HG03469 (cell line): ENCODE results near the gene TAF7L.
"Not testable (repeated sequence)": the region's sequence is repeated elsewhere in the genome, so short reads cannot be mapped to it uniquely, and the experiment has no call there.

ENCODE experiments used
- ATAC-seq: cut with Tn5 transposase; IDR thresholded peaks from one replicate; pipeline ENCODE4 v1.9.1; 2021; ENCODE audit warnings: mild to moderate bottlenecking, moderate library complexity, moderate number of reproducible peaks; ENCODE audit not compliant: unreplicated experiment

The TAF7L gene

GRCh38 chrX:101290957-101291603 is at the start of gene TAF7L:
Gene TAF7L (minus strand): TSS chrX:101291334. CDS start chrX:101287543, 3,791 bp downstream.
- ATAC-seq: no peak

GRCh38 chrX:101337776-101338271 is 46.7 kb upstream of the TAF7L start:
- no peak for ATAC-seq

- not testable (repeated sequence) for ATAC-seq
Observed at GRCh38 chrX:101334310-101334709, 43.2 kb upstream of the TAF7L start.

DNA sequence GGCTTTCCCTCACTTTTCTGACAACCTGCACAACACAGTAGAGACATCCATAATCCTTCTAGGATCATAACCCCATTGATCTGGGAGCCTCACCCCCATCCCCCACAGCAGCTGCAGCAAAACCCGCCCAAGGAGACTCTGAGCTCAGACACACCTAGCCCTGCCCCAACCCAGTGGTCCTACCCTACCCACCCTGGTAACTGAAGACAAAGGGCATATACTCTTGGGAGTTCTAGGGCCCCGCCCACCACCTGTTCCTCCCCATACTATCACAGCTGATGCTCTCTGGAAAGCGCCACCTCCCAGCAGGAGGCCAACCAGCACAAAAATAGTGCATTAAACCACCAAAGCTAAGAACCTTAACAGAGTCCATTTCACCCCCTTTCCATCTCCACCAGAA is 35.5 kb upstream of the TAF7L start:
- not testable (repeated sequence) for ATAC-seq

DNA sequence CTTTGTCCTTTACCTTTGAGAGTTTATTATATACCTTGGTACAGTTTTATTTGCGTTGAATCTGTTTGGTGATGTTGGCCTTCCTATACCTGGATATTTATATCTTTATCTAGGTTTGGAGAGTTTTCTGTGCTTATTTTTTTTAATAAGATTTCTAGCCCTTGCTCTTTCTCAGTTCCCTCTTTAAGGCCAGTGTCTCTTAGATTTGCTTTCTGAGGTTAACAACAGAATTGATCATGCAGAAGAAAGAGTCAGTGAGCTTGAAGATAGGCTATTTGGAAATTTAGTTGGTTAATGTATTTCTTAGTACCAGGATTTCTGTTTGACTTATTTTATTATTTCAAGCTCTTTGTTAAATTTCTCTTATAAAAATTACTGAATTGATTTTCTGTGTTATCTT is 12.7 kb upstream of the TAF7L start:
- ATAC-seq: no peak

DNA sequence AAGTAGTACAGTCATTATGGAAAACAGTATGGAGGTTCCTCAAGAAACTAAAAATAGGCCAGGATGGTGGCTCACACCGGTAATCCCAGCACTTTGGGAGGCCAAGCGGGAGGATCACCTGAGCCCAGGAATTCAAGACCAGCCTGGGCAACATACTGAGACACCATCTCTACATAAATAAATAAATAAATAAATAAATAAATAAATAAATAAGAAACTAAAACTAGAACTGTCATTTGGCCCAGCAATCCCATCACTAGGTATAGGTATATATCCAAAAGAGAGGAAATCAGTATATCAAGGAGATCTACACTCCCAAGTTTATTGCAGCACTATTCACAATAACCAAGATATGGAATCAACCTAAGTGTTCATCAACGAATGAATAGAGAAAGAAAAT is 4.5 kb upstream of the TAF7L start:
- not testable (repeated sequence) for ATAC-seq

DNA sequence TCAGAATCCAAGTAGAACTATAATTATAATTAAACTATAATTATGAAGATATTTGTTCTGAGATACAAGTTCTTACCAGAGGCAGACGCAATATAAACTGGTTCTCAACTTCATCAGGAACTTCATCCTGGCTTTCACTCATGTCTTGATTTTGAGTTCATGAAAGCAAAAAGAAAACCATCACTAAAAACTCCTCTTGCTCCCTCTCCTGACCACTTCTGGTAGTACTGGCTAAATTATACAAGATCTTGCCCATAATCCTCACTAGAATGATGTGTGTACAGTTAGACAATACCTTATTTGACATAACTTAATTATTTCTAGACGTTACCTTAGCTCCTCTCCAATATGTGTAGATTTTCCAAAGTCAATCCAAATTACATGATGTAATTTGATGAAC is 3.7 kb downstream of the TAF7L start:
- no peak for ATAC-seq

DNA sequence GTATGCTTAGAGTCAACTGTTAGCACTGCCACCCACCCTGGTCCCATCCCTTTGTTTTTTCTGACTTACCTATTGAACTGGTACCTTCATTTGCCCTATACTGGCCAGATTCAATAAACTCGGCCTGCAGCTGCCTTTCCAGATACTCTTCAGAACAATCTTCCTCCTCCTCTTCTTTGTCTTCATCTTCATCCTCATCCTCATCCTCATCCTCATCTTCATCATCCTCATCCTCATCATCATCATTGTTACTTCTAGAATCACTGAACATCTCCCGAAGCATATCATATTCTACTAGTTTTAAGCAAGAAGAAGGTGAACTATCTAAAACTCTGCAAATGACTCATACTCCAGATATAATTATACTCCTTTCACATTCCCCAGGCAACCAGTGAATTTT is 14.9 kb downstream of the TAF7L start:
- ATAC-seq: no peak

DNA sequence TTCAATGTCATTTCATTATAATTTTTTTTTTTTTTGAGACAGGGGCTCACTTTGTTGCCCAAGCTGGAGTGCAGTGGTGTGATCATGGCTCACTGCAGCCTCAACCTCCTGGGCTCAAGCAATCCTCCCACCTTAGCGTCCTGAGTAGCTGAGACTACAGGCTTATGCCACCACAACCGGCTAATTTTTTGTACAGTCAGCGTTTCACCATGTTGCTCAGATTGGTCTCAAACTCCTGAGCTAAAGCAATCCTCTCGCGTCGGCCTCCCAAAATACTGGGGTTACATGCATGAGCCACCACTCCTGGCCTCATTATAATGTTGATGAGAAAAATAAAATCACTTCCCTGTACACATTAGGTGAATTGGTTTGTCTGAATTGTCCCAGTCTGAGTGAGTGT is 16.9 kb downstream of the TAF7L start:
- ATAC-seq: no peak

DNA sequence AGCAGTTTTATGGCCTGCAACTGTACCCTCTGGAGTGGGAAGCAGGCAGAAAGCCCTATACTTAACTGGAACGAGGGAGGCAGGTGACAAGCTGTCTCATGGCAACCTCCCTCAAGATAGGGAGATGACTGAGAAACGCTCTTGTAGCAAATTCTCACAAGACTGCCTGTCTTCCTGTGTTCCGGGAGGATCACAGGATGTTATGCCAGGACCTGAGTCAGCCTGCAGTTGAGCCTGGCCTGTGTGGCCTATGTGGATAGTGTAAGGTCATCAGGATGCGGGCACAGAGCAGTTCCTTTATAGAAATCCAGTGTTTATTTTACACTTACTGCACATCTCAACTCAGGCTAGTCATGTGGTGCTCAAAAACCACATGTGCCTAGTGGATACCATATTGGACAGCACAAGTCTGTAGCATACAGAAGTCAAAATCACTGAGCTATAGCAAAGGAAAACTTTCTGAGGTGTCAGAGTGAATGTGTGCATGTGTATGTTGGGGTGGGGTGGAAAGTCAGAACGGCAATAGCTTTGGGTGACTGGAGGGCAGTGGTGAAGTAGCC is 25.2 kb downstream of the TAF7L start:
- no peak for ATAC-seq

DNA sequence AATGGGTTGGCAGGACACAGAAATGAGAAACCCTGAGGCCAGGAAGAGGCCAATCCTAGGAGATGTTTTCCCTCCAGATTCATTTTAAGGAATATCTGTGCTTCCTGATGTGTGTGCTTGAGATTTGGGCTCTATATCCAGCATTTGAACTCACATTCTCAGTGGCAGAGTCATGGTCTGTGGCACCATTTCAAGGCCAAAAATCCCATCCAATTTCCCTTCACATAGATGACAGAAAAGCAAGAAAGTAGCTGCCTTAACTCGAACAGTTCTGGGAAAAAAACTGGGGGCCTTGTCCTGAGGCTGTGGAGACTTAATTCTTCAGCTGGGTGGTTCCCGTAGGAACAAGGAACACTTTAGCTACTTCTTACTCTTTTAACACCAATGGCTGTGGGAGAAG is 27.4 kb downstream of the TAF7L start:
- no peak for ATAC-seq

DNA sequence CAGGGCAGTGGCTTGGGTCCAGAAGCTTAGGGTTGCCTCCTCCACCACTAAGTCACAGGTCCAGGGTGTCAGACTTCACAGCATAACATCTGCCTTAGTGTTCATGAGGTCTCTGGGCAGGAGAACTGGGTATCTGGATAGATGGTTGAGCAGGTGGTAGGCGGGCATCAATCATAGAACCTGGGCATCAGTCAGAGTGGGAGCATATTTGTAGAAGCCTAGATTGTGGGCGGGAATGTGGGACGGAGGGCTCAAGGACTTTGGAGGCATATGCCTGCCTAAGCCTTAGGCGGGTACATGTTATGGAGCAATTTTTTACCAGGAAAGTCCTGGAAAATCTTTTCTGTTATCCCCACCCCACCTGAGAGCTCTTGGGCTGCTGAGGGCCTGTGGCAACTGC is 28.5 kb downstream of the TAF7L start:
- no peak for ATAC-seq

DNA sequence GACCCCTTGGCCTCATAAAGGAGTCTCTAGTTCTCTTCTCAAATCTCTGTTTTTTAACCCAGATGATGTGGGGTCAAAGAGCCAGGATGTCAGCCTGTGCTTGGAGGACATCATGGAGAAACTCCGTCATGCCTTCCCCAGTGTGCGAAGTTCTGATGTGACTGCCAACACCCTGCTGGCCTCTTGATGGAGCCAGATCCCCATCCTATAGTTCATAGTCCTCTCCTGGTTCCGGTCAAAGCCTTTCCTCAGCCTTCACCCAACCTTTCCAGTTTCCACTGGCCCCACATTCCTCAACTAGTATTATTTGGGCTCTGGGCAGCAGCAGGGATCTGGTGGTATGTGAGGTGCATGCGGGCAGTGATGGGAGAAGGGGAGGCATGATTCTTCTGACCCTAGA is 30.7 kb downstream of the TAF7L start:
- ATAC-seq: no peak

DNA sequence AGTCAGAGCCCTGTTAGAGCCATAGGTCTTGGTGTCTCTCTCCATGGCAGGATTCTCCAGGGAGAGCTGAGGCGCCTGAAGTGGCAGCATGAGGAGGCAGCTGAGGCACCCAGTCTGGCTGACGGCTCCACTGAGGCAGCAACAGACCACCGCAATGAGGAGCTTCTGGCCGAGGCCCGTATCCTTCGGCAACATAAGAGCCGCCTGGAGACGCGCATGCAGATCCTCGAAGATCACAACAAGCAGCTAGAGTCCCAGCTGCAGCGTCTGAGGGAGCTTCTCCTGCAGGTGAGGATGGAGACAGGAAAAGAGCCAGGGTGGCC is 32.9 kb downstream of the TAF7L start:
- ATAC-seq: no peak

GRCh38 chrX:101257448-101258258 is 33.5 kb downstream of the TAF7L start:
- no peak for ATAC-seq

DNA sequence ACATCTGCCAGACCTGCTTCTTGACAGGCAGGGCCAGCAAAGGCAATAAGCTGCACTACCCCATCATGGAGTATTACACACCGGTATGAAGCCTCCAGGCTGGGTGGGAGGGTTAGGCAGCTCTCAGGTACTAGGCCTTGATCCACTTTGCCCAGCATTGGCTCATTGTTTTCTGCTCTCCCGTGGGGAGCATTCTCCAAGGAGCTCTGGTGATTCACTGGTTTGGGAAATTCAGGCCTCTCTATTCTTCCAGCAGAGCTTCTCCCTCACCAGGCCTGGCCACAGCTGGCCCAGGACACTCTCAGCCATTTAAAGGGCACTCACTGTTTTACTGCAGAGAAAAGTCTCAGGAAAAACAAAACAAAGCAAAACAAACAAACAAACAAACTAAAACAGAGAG is 38.5 kb downstream of the TAF7L start:
- ATAC-seq: no peak

DNA sequence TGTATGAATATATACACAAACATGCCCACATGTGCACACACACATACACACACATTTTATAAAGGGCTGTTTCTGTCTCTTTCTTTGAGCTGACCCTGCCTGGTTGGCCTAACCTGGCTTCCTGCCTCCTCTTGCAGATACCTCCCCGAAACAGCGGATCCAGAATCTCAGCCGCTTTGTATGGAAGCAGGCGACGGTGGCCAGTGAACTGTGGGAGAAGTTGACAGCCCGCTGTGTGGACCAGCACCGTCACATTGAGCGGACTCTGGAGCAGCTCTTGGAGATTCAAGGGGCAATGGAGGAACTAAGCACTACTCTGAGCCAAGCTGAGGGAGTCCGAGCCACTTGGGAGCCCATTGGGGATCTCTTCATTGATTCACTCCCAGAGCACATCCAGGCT is 49.6 kb downstream of the TAF7L start:
- ATAC-seq: no peak

- ATAC-seq: no peak
Observed at GRCh38 chrX:101237041-101237440, 54.1 kb downstream of the TAF7L start.

GRCh38 chrX:101232316-101232715 is 58.8 kb downstream of the TAF7L start:
- no peak for ATAC-seq

DNA sequence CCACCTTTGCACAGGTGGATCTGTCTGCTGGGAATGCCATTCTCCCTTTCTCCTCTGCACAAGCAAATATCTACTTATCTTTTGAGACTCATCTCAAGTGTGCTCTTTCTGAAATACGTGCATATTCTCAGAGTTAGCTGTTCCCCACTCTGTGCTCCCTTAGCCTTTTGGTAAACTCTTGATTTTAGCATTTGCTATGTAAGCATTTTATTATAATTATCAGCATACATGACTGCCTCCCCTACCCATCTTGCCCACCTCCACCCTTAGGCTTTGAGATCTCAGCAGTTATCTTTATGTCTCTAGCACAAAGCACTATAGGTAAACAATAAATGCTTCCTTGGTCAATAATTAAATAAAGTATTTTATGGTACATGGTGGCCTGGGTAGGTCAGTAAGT is 60.1 kb downstream of the TAF7L start:
- no peak for ATAC-seq

DNA sequence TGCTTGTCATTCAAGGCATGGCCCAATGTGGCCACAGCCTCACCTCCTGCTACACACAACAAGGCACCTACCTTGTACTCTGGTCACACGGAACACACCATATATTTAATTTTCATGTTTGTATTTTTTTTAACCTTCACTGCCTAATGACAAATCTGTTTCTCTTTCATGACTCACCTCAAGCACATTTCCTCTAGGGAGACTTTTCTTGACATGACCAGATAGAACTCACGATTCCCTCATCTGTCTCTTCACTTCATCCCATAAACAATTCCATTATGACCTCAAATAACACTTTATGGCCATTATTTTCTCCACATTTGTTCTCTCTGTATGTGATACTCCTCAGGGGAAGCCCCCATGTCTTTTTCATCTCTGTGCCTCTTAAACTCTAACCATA is 60.5 kb downstream of the TAF7L start:
- no peak for ATAC-seq

DNA sequence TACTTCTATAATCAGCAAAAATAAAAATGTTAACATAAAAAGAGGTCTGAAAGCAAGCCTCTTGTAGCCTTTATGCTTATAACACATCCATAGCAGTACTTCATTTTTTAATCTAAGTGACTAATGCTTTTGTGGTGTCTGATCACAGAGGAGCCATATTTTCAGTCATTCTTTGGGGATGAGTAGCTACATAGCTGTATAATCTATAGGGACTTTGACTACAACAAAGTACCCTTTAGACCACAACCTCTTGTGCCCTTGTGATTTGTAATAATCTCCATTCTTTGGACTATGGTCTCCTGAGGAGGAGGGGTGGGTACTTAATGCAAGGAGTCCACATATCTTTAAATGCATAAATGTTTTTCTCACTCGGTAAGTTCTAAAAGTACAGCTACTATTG is 62.0 kb downstream of the TAF7L start:
- no peak for ATAC-seq
